H1 (cell line): ENCODE data around the gene CABCOCO1. TPM values are rescaled to one million over a fixed set of nuclear protein-coding genes. Genes with fewer than 3 reads are reported as not detected.

Source experiments
- CTCF ChIA-PET: fragments of 300-600 bp; sonication (Branson Sonifier 250); formaldehyde crosslinking; loops from one replicate; lab custom pipeline; 2021; ENCODE audit not compliant: partially characterized antibody; lab: Charles Lee
- POLR2A ChIA-PET: fragments of 300-600 bp; sonication (Branson Sonifier 250); formaldehyde crosslinking; loops from one replicate; lab custom pipeline; 2021; ENCODE audit warnings: inconsistent platforms; ENCODE audit not compliant: partially characterized antibody; lab: Charles Lee
- DNase-seq, 2 experiments: peaks; one replicate each; pipeline versions ENCODE4 v3.0.0 to v3.0.0-alpha.2; 2010 to 2022; ENCODE audit warnings: low spot score in 2 of 2, low read depth in 1 of 2, mixed read lengths in 1 of 2
- FAIRE-seq: peaks from 2 replicates; lab custom pipeline; 2011; peaks lifted over from hg19 to GRCh38; lab: Jason Lieb, UNC
- H2AFZ ChIP-seq: 2 replicates; pipeline ENCODE4 v1.8.1; 2012; ENCODE audit warnings: low read length, inconsistent platforms
- H2AK5ac ChIP-seq: 2 replicates; pipeline ENCODE4 v1.6.1; 2013; ENCODE audit warnings: low read depth, low read length
- H2BK120ac ChIP-seq: replicated peaks from 2 replicates; pipeline ENCODE3; 2013; ENCODE audit warnings: low read depth, low read length, inconsistent platforms
- H2BK12ac ChIP-seq: 2 replicates; pipeline ENCODE4 v1.6.1; 2013; ENCODE audit warnings: low read depth, low read length
- H2BK15ac ChIP-seq: 2 replicates; pipeline ENCODE4 v1.6.1; 2013; ENCODE audit warnings: low read length
- H2BK20ac ChIP-seq: 2 replicates; pipeline ENCODE4 v1.6.1; 2013; ENCODE audit warnings: low read length
- H2BK5ac ChIP-seq: 2 replicates; pipeline ENCODE4 v1.6.1; 2013; ENCODE audit warnings: low read depth, low read length
- H3K14ac ChIP-seq: 2 replicates; pipeline ENCODE4 v1.6.1; 2013; ENCODE audit warnings: inconsistent platforms; ENCODE audit not compliant: insufficient read length
- H3K18ac ChIP-seq: 2 replicates; pipeline ENCODE4 v1.6.1; 2013; ENCODE audit warnings: low read length; ENCODE audit errors: extremely low read depth
- H3K23ac ChIP-seq: 2 replicates; pipeline ENCODE4 v1.6.1; 2013; ENCODE audit warnings: inconsistent platforms; ENCODE audit not compliant: insufficient read length
- H3K23me2 ChIP-seq: 2 replicates; pipeline ENCODE4 v1.6.1; 2013; ENCODE audit warnings: low read depth, low read length
- H3K27ac ChIP-seq: 2 replicates; pipeline ENCODE4 v1.6.1; 2011; ENCODE audit warnings: low read depth, low read length, inconsistent platforms
- H3K27me3 ChIP-seq, 4 experiments: replicated peaks in 1 of 4; 1 replicate in 1 of 4; 2 replicates in 3 of 4; pipeline versions ENCODE4 v1.6.1 to v1.8.1; 2011 to 2013; ENCODE audit warnings: low read length in 3 of 4, mild to moderate bottlenecking in 3 of 4, inconsistent platforms in 2 of 4, mixed read lengths in 2 of 4, moderate library complexity in 1 of 4; ENCODE audit not compliant: control insufficient read depth in 3 of 4, insufficient read depth in 3 of 4; ENCODE audit errors: extremely low read depth in 1 of 4
- H3K36me3 ChIP-seq, 4 experiments: 2 replicates each; pipeline versions ENCODE4 v1.6.1 to v1.8.1; 2011 to 2013; ENCODE audit warnings: mild to moderate bottlenecking in 4 of 4, low read length in 3 of 4, moderate library complexity in 2 of 4, control low read depth in 1 of 4, inconsistent platforms in 1 of 4; ENCODE audit not compliant: insufficient read depth in 4 of 4, control insufficient read depth in 2 of 4
- H3K4ac ChIP-seq: replicated peaks from 2 replicates; pipeline ENCODE3; 2013; ENCODE audit warnings: low read length, low read depth, mixed read lengths, inconsistent platforms; ENCODE audit not compliant: insufficient read length
- H3K4me1 ChIP-seq, 4 experiments: replicated peaks in 1 of 4; 1 replicate in 1 of 4; 2 replicates in 3 of 4; pipeline versions ENCODE4 v1.6.1 to v1.8.1; 2011 to 2013; ENCODE audit warnings: low read length in 3 of 4, inconsistent platforms in 2 of 4, mixed read lengths in 1 of 4; ENCODE audit not compliant: insufficient read depth in 4 of 4, control insufficient read depth in 3 of 4
- H3K4me2 ChIP-seq, 2 experiments: 2 replicates each; pipeline versions ENCODE4 v1.6.1 to v1.8.1; 2011 to 2013; ENCODE audit warnings: low read depth in 2 of 2, low read length in 2 of 2, control low read depth in 1 of 2, inconsistent platforms in 1 of 2, mild to moderate bottlenecking in 1 of 2; ENCODE audit not compliant: insufficient read depth in 1 of 2
- H3K4me3 ChIP-seq, 4 experiments: fragments of 200-600, 300-600 bp in 1 of 4; sonication (generic), shearing (Covaris generic), sonication (Bioruptor Twin) in 1 of 4; 2 replicates each; pipeline versions ENCODE4 v1.5.1 to v1.8.1; 2011 to 2016; ENCODE audit warnings: low read length in 4 of 4, low read depth in 3 of 4, control low read depth in 2 of 4, inconsistent platforms in 2 of 4, mild to moderate bottlenecking in 2 of 4, mixed read lengths in 1 of 4, moderate library complexity in 1 of 4; ENCODE audit not compliant: insufficient read depth in 2 of 4; ENCODE audit errors: extremely low read depth in 1 of 4
- H3K56ac ChIP-seq: replicated peaks from 2 replicates; pipeline ENCODE3; 2013; ENCODE audit warnings: low read depth, mild to moderate bottlenecking, mixed read lengths, low read length, inconsistent platforms; ENCODE audit not compliant: insufficient read length
- H3K79me1 ChIP-seq: 2 replicates; pipeline ENCODE4 v1.6.1; 2013; ENCODE audit warnings: low read depth, low read length, control low read depth
- H3K79me2 ChIP-seq, 2 experiments: 2 replicates each; pipeline versions ENCODE4 v1.6.1 to v1.8.1; 2012 to 2013; ENCODE audit warnings: low read length in 2 of 2, mild to moderate bottlenecking in 2 of 2, inconsistent platforms in 1 of 2; ENCODE audit not compliant: insufficient read depth in 2 of 2, control insufficient read depth in 1 of 2
- H3K9ac ChIP-seq, 4 experiments: replicated peaks in 1 of 4; 1 replicate in 1 of 4; 2 replicates in 3 of 4; pipeline versions ENCODE4 v1.6.1 to v1.8.1; 2011 to 2013; ENCODE audit warnings: low read depth in 3 of 4, low read length in 3 of 4, control low read depth in 2 of 4, mild to moderate bottlenecking in 2 of 4, moderate library complexity in 2 of 4, inconsistent platforms in 1 of 4; ENCODE audit errors: extremely low read depth in 1 of 4
- H3K9me3 ChIP-seq, 2 experiments: 2 replicates each; pipeline versions ENCODE4 v1.6.1 to v1.8.1; 2012 to 2013; ENCODE audit warnings: mild to moderate bottlenecking in 2 of 2, moderate library complexity in 2 of 2, control low read depth in 1 of 2, inconsistent platforms in 1 of 2, low read depth in 1 of 2, low read length in 1 of 2, mixed read lengths in 1 of 2; ENCODE audit not compliant: insufficient read depth in 2 of 2
- H4K20me1 ChIP-seq, 2 experiments: replicated peaks in 1 of 2; 2 replicates each; pipeline versions ENCODE3 to v1.8.1; 2011 to 2013; ENCODE audit warnings: inconsistent platforms in 2 of 2, low read length in 2 of 2, mild to moderate bottlenecking in 1 of 2; ENCODE audit not compliant: insufficient read depth in 2 of 2, control insufficient read depth in 1 of 2
- H4K5ac ChIP-seq: 2 replicates; pipeline ENCODE4 v1.6.1; 2013; ENCODE audit warnings: low read length, low read depth, mixed read lengths, inconsistent platforms; ENCODE audit not compliant: insufficient read length
- H4K8ac ChIP-seq: 2 replicates; pipeline ENCODE4 v1.8.0; 2013; ENCODE audit warnings: mild to moderate bottlenecking, moderate library complexity, low read length, inconsistent platforms; ENCODE audit not compliant: insufficient read depth; ENCODE audit errors: extremely low read depth
- H4K91ac ChIP-seq: replicated peaks from 2 replicates; pipeline ENCODE3; 2013; ENCODE audit warnings: low read length, mixed read lengths, inconsistent platforms; ENCODE audit not compliant: insufficient read length
- FOSL1 ChIP-seq: IDR thresholded peaks from 2 replicates; pipeline ENCODE4 v1.6.1; 2011; ENCODE audit warnings: mild to moderate bottlenecking, low read depth, low read length, moderate library complexity; ENCODE audit not compliant: insufficient read depth
- WGBS, 2 experiments: shearing (Covaris generic) in 1 of 2; methylation state at CpG; one replicate each; pipeline versions ENCODE4 v1.1.6 to v1.1.7; 2013 to 2015; ENCODE audit warnings: low lambda C conversion rate in 2 of 2, mixed read lengths in 2 of 2, inconsistent platforms in 1 of 2, low coverage in 1 of 2, missing lambda C conversion rate in 1 of 2; ENCODE audit not compliant: insufficient replicate concordance in 2 of 2, insufficient coverage in 1 of 2, insufficient read length in 1 of 2; ENCODE audit errors: extremely low coverage in 1 of 2, missing lambda C conversion rate in 1 of 2; 5-methylcytosine and 5-hydroxymethylcytosine counted together
- polyA plus RNA-seq, 7 experiments: library from polyadenylated mRNA; depleted of rRNA in 3 of 7; stranded (reverse) in 5 of 7; unstranded in 2 of 7; fragments of >200 nt in 5 of 7; fragments of 200-250 nt in 2 of 7; gene quantifications; 1 replicate in 5 of 7; 2 replicates in 1 of 7; 4 replicates in 1 of 7; pipeline versions ENCODE4 v1.2.1 to v1.2.3, GENCODE V29; 2011 to 2013; ENCODE audit warnings: missing spikeins in 2 of 7, mixed read lengths in 2 of 7
- total RNA-seq: library from RNA; stranded (reverse); fragmentation: NEBNext Ultra II Directional; extraction: Animal tissue kit (Norgen Biotek cat#: 25700); gene quantifications from 2 replicates; pipeline ENCODE4 v1.2.1, GENCODE V29; 2021

Gene CABCOCO1
- total and polyA plus RNA-seq, 2 of the 8 experiments (the other 6 are each of a cell fraction or from before 2014, with no cell fraction given): not detected

DNA sequence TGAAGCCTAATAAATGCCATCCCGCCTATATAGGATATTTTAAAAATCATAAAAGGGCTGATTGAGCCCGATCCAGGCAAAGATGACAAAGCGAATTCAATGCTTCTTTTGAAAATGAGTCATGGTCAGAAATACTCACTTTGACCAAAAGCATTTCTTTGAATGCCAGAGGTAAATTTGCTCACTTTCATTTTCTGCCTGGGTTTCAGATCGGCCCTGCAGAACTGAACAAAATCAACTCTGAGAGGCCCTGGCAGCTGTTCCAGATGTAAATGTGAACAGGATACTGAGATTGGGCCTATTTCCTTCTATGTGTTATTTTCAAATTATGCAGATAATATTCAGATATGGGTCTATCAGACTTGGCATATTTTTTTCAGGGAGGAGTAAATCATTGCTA, 124.0 kb downstream of the CABCOCO1 start:
- no peak overlapping the region for H3K27ac ChIP-seq
- no peaks in the 10 kb centered on the region for H3K79me1 ChIP-seq
- H3K4me1 ChIP-seq: no peaks in the 10 kb centered on the region
- H3K79me2 ChIP-seq: no peaks in the 10 kb centered on the region
- no peak overlapping the region for H2BK15ac ChIP-seq
- no peak overlapping the region for H3K18ac ChIP-seq
- H4K8ac ChIP-seq: no peak overlapping the region
- no peak overlapping the region for H2BK20ac ChIP-seq
- no peaks in the 10 kb centered on the region for H4K20me1 ChIP-seq
- H4K5ac ChIP-seq: no peak overlapping the region
- no peaks in the 10 kb centered on the region for H3K36me3 ChIP-seq
- H3K23me2 ChIP-seq: no peaks in the 10 kb centered on the region
- H3K4ac ChIP-seq: no peak overlapping the region
- H2AK5ac ChIP-seq: no peak overlapping the region
- no peak overlapping the region for H3K23ac ChIP-seq
- H2BK5ac ChIP-seq: no peak overlapping the region
- FAIRE-seq: no peak
- no peak overlapping the region for H4K91ac ChIP-seq
- no peak overlapping the region for H2BK120ac ChIP-seq
- no peak overlapping the region for H3K4me3 ChIP-seq
- no peak overlapping the region for H2AFZ ChIP-seq
- no peak for DNase-seq
- no peak overlapping the region for H3K4me2 ChIP-seq
- no peaks in the 10 kb centered on the region for H3K9me3 ChIP-seq
- POLR2A ChIA-PET: no interaction called here
- no peak overlapping the region for H3K14ac ChIP-seq
- TF ChIP-seq FOSL1: no peak
- H3K56ac ChIP-seq: no peak overlapping the region
- WGBS, 2 experiments: 92% methylated on average over 4 of the region's 4 CpGs; no CpG with 5 or more reads in 1 of the 2 experiments
- CTCF ChIA-PET: interaction anchor here (1.3 to 1.4 kb wide), 2 partner anchors 8 to 28 kb away, joined by 3 to 5 read pairs; no protein-coding TSS in a partner anchor
- H3K9ac ChIP-seq: no peak overlapping the region
- no peak overlapping the region for H2BK12ac ChIP-seq
- H3K27me3 ChIP-seq: peaks cover 0 to 1% (median 0%) of the 10 kb centered on the region in 4 experiments; a peak in 1 of 7 replicates
